Measurements from ENCODE around the gene PIK3AP1.

DNA sequence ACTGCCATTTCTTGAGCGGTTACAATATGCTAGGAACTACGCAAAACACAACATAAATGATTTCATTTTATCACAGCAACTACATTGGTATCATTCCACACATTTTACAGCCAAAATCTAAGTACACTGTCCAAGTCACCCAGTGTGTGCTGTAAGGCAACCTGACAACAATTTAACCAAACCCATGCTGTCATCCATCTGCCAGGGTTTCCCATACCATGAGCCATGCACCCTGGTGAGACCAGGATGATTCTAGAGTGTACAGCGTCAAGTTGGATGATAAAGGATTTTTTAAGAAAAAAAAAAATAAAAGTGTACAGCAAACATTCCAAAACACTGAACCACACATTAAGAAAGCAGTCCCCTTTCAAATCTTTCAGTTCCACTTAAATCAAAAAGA lies 52.9 kb downstream of the PIK3AP1 start:
- TF ChIP-seq, protein P1, sequence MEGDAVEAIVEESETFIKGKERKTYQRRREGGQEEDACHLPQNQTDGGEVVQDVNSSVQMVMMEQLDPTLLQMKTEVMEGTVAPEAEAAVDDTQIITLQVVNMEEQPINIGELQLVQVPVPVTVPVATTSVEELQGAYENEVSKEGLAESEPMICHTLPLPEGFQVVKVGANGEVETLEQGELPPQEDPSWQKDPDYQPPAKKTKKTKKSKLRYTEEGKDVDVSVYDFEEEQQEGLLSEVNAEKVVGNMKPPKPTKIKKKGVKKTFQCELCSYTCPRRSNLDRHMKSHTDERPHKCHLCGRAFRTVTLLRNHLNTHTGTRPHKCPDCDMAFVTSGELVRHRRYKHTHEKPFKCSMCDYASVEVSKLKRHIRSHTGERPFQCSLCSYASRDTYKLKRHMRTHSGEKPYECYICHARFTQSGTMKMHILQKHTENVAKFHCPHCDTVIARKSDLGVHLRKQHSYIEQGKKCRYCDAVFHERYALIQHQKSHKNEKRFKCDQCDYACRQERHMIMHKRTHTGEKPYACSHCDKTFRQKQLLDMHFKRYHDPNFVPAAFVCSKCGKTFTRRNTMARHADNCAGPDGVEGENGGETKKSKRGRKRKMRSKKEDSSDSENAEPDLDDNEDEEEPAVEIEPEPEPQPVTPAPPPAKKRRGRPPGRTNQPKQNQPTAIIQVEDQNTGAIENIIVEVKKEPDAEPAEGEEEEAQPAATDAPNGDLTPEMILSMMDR (IDR thresholded peaks at IDR 0.05; ENCODE audit: insufficient read depth, low read length) = no peak
- no peak for TF ChIP-seq GABPA (IDR thresholded peaks at IDR 0.05; ENCODE audit: low read depth)
- no peak for TF ChIP-seq POLR2AphosphoS5 (IDR thresholded peaks at IDR 0.05; ENCODE audit: low read depth)
- TF ChIP-seq REST (IDR thresholded peaks at IDR 0.05; ENCODE audit: insufficient replicate concordance, low read depth) = no peak
